Hepatocyte (in vitro differentiated cells): ENCODE results near the gene PHACTR1.

Experiments used
- EZH2 ChIP-seq: fragments of 200-600 bp; sonication (generic); IDR thresholded peaks from 2 replicates; pipeline ENCODE4 v1.6.1; 2016; ENCODE audit warnings: antibody characterized with exemption, mild to moderate bottlenecking, borderline replicate concordance
- TF ChIP-seq, protein P1 (sequence below): fragments of 200-600 bp; sonication (generic); IDR thresholded peaks from 2 replicates; pipeline ENCODE4 v1.5.1; 2016; ENCODE audit warnings: antibody characterized with exemption, mild to moderate bottlenecking; ENCODE audit not compliant: poor library complexity

- TF ChIP-seq, protein P1, sequence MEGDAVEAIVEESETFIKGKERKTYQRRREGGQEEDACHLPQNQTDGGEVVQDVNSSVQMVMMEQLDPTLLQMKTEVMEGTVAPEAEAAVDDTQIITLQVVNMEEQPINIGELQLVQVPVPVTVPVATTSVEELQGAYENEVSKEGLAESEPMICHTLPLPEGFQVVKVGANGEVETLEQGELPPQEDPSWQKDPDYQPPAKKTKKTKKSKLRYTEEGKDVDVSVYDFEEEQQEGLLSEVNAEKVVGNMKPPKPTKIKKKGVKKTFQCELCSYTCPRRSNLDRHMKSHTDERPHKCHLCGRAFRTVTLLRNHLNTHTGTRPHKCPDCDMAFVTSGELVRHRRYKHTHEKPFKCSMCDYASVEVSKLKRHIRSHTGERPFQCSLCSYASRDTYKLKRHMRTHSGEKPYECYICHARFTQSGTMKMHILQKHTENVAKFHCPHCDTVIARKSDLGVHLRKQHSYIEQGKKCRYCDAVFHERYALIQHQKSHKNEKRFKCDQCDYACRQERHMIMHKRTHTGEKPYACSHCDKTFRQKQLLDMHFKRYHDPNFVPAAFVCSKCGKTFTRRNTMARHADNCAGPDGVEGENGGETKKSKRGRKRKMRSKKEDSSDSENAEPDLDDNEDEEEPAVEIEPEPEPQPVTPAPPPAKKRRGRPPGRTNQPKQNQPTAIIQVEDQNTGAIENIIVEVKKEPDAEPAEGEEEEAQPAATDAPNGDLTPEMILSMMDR = no peak
- no peak for TF ChIP-seq EZH2
These were observed 350.3 kb downstream of the PHACTR1 start for GRCh38 chr6:13066820-13067219.
